ENCODE results near the gene HDAC6. TPM values are rescaled to one million over a fixed set of nuclear protein-coding genes. Genes with fewer than 3 reads are reported as not detected.

The HDAC6 gene
- total RNA-seq, 1 donor from 2014 or later: 127 TPM

GRCh38 chrX:48787505-48788443 is 14.1 kb upstream of the HDAC6 start:
- H3K27me3 Mint-ChIP-seq (ENCODE audit: insufficient read depth, low read depth): peaks cover 2% of the 10 kb centered on the region
- Histone ChIP-seq H3K36me3 (no peaks in the 10 kb centered on the region), H3K9ac (no peak overlapping the region), H2AFZ (replicated peaks) (no peak overlapping the region), H3K9me3 (ENCODE audit: low read depth) (no peaks in the 10 kb centered on the region), H3K79me2 (ENCODE audit: low read depth) (no peaks in the 10 kb centered on the region), H3F3A (ENCODE audit: low read depth) (no peaks in the 10 kb centered on the region), H3K4me1 (no peaks in the 10 kb centered on the region), H3K27ac (no peak overlapping the region), H3K4me2 (no peak overlapping the region), H3K27me3 (no peaks in the 10 kb centered on the region), H4K20me1 (ENCODE audit: low read depth) (no peaks in the 10 kb centered on the region), H3K4me3 (no peak overlapping the region)
- DNase-seq (ENCODE audit: low spot score): no peak
- no peaks in the 10 kb centered on the region for H3K36me3 Mint-ChIP-seq
- H3K4me1 Mint-ChIP-seq: no peaks in the 10 kb centered on the region
- peaks cover 12% of the 10 kb centered on the region for H3K9me3 Mint-ChIP-seq
- no peak overlapping the region for H3K4me3 Mint-ChIP-seq
- H3K27ac Mint-ChIP-seq: no peak overlapping the region
- no peak for TF ChIP-seq EZH2phosphoT487 (IDR thresholded peaks at IDR 0.05)
- no peak for TF ChIP-seq EZH2 (IDR thresholded peaks at IDR 0.05)
- TF ChIP-seq CTCF (IDR thresholded peaks at IDR 0.05): no peak

GRCh38 chrX:48789366-48790220 is 12.3 kb upstream of the HDAC6 start:
- no peak for TF ChIP-seq EZH2 (IDR thresholded peaks at IDR 0.05)
- no peak for TF ChIP-seq CTCF (IDR thresholded peaks at IDR 0.05)
- TF ChIP-seq EZH2phosphoT487 (IDR thresholded peaks at IDR 0.05): no peak
- Histone ChIP-seq H3K9me3 (ENCODE audit: low read depth) (no peaks in the 10 kb centered on the region), H3K4me2 (no peak overlapping the region), H3K27me3 (no peaks in the 10 kb centered on the region), H3K9ac (no peak overlapping the region), H3K79me2 (ENCODE audit: low read depth) (no peaks in the 10 kb centered on the region), H4K20me1 (ENCODE audit: low read depth) (no peaks in the 10 kb centered on the region), H2AFZ (replicated peaks) (no peak overlapping the region), H3K4me3 (no peak overlapping the region), H3F3A (ENCODE audit: low read depth) (no peaks in the 10 kb centered on the region), H3K36me3 (no peaks in the 10 kb centered on the region), H3K4me1 (no peaks in the 10 kb centered on the region), H3K27ac (no peak overlapping the region)
- H3K4me3 Mint-ChIP-seq: no peak overlapping the region
- H3K27me3 Mint-ChIP-seq (ENCODE audit: insufficient read depth, low read depth): peaks cover 7% of the 10 kb centered on the region
- H3K27ac Mint-ChIP-seq: no peak overlapping the region
- peaks cover 16% of the 10 kb centered on the region for H3K9me3 Mint-ChIP-seq
- no peak for DNase-seq (ENCODE audit: low spot score)
- H3K4me1 Mint-ChIP-seq: peaks cover 4% of the 10 kb centered on the region
- H3K36me3 Mint-ChIP-seq: no peaks in the 10 kb centered on the region

GRCh38 chrX:48790477-48790876 is 11.4 kb upstream of the HDAC6 start:
- Histone ChIP-seq H3K4me1 (no peaks in the 10 kb centered on the region), H3K79me2 (ENCODE audit: low read depth) (no peaks in the 10 kb centered on the region), H3K4me3 (no peak overlapping the region), H3K27me3 (no peaks in the 10 kb centered on the region), H3K9ac (no peak overlapping the region), H4K20me1 (ENCODE audit: low read depth) (no peaks in the 10 kb centered on the region), H2AFZ (replicated peaks) (no peak overlapping the region), H3K4me2 (no peak overlapping the region), H3F3A (ENCODE audit: low read depth) (no peaks in the 10 kb centered on the region), H3K27ac (no peak overlapping the region), H3K9me3 (ENCODE audit: low read depth) (no peaks in the 10 kb centered on the region), H3K36me3 (no peaks in the 10 kb centered on the region)
- no peak overlapping the region for H3K4me3 Mint-ChIP-seq
- H3K27me3 Mint-ChIP-seq (ENCODE audit: insufficient read depth, low read depth): peaks cover 8% of the 10 kb centered on the region
- no peak for TF ChIP-seq CTCF (IDR thresholded peaks at IDR 0.05)
- no peak for TF ChIP-seq EZH2 (IDR thresholded peaks at IDR 0.05)
- TF ChIP-seq EZH2phosphoT487 (IDR thresholded peaks at IDR 0.05): no peak
- H3K4me1 Mint-ChIP-seq: peaks cover 5% of the 10 kb centered on the region
- no peak for DNase-seq (ENCODE audit: low spot score)
- no peaks in the 10 kb centered on the region for H3K36me3 Mint-ChIP-seq
- H3K9me3 Mint-ChIP-seq: peaks cover 16% of the 10 kb centered on the region
- no peak overlapping the region for H3K27ac Mint-ChIP-seq
